HG03460 (cell line): ENCODE measurements around the gene ALK.

Source experiments
- ATAC-seq: cut with Tn5 transposase; IDR thresholded peaks from one replicate; pipeline ENCODE4 v1.9.1; 2021; ENCODE audit not compliant: unreplicated experiment

Gene ALK

GRCh38 chr2:29236074-29236473 lies 685.3 kb downstream of the ALK start:
- ATAC-seq, result no peak

- ATAC-seq, result no peak
Observed at GRCh38 chr2:29235411-29235810, 686.0 kb downstream of the ALK start.

GRCh38 chr2:29233428-29233827 lies 688.0 kb downstream of the ALK start:
- no peak for ATAC-seq

GRCh38 chr2:29232041-29232440 lies 689.3 kb downstream of the ALK start:
- no peak for ATAC-seq

- ATAC-seq, result no peak
Observed at GRCh38 chr2:29229640-29230039, 691.7 kb downstream of the ALK start.

GRCh38 chr2:29228947-29229346 lies 692.4 kb downstream of the ALK start:
- ATAC-seq, result no peak

GRCh38 chr2:29227935-29228675 lies 693.3 kb downstream of the ALK start:
- no peak for ATAC-seq

- ATAC-seq, result no peak
Observed at GRCh38 chr2:29226808-29227207, 694.6 kb downstream of the ALK start.

- ATAC-seq, result no peak
Observed at GRCh38 chr2:29226375-29226774, 695.0 kb downstream of the ALK start.

- ATAC-seq, result no peak
Observed at GRCh38 chr2:29225814-29226213, 695.6 kb downstream of the ALK start.

GRCh38 chr2:29224693-29225551 lies 696.5 kb downstream of the ALK start:
- ATAC-seq, result no peak

GRCh38 chr2:29223851-29224692 lies 697.3 kb downstream of the ALK start:
- no peak for ATAC-seq

GRCh38 chr2:29223257-29223656 lies 698.1 kb downstream of the ALK start:
- ATAC-seq, result no peak

GRCh38 chr2:29222381-29223179 lies 698.8 kb downstream of the ALK start:
- no peak for ATAC-seq

GRCh38 chr2:29220506-29221270 lies 700.7 kb downstream of the ALK start:
- ATAC-seq, result no peak

- no peak for ATAC-seq
Observed at GRCh38 chr2:29219374-29219773, 702.0 kb downstream of the ALK start.

- no peak for ATAC-seq
Observed at GRCh38 chr2:29218550-29219125, 702.7 kb downstream of the ALK start.

- no peak for ATAC-seq
Observed at GRCh38 chr2:29218071-29218470, 703.3 kb downstream of the ALK start.

GRCh38 chr2:29216609-29216909 lies 704.8 kb downstream of the ALK start:
- no peak for ATAC-seq
